Measurements from ENCODE around the gene IRF2. TPM values are rescaled to one million over a fixed set of nuclear protein-coding genes. Genes with fewer than 3 reads are reported as not detected.

The IRF2 gene
- polyA plus RNA-seq, 4 donors: 23.3 to 38.6 (median 32.7) TPM

DNA sequence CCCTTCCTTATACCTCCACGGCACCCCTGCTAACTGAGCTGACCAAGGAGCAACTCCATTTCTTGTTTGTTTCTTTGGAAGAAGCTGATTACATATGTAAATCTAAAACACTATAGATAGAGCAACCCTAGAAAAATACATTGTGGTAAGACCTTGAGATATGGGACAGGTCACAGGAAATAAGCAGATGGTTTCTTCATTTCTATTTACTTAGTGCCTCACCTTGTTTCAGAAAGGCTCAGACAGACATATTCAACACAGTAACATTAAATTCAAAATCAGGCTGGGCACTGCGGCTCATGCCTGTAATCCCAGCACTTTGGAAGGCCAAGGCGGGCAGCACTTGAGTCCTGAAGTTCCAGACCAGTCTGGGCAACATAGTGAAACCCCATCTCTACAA lies 47.3 kb downstream of the IRF2 start:
- no peak for DNase-seq
- Histone ChIP-seq H3K27ac (ENCODE audit: low read depth in 1 of 3, low read length in 2 of 3) (peak overlapping the region in 2 of 3 donors; percentile 17 to 30), H3K4me3 (ENCODE audit: low read depth in 1 of 3, low read length in 3 of 3) (no peak overlapping the region), H3K36me3 (ENCODE audit: control insufficient read depth in 3 of 3, insufficient read depth in 2 of 3, low read depth in 1 of 3, low read length in 3 of 3) (peaks cover 0 to 52% (median 15%) of the 10 kb centered on the region in 3 donors), H3K4me1 (ENCODE audit: control insufficient read depth in 3 of 3, insufficient read depth in 2 of 3, low read depth in 1 of 3, low read length in 2 of 3) (peaks cover 0 to 15% (median 6%) of the 10 kb centered on the region in 3 donors), H3K27me3 (ENCODE audit: control insufficient read depth in 3 of 3, insufficient read depth in 3 of 3, low read length in 3 of 3) (no peaks in the 10 kb centered on the region), H3K9me3 (ENCODE audit: control insufficient read depth in 2 of 2, insufficient read depth in 1 of 2, low read depth in 1 of 2, low read length in 1 of 2) (peaks cover 0 to 8% of the 10 kb centered on the region in 2 donors)
- no peak for FAIRE-seq
- 87 to 91% (median 91%) methylated on average over 3 of the region's 3 CpGs for WGBS, 3 donors

- Histone ChIP-seq H3K4me1 (ENCODE audit: control insufficient read depth in 3 of 3, insufficient read depth in 2 of 3, low read depth in 1 of 3, low read length in 2 of 3) (peaks cover 0 to 15% (median 11%) of the 10 kb centered on the region in 3 donors), H3K9me3 (ENCODE audit: control insufficient read depth in 2 of 2, insufficient read depth in 1 of 2, low read depth in 1 of 2, low read length in 1 of 2) (peaks cover 0 to 8% of the 10 kb centered on the region in 2 donors), H3K36me3 (ENCODE audit: control insufficient read depth in 3 of 3, insufficient read depth in 2 of 3, low read depth in 1 of 3, low read length in 3 of 3) (peaks cover 0 to 49% (median 17%) of the 10 kb centered on the region in 3 donors), H3K27me3 (ENCODE audit: control insufficient read depth in 3 of 3, insufficient read depth in 3 of 3, low read length in 3 of 3) (no peaks in the 10 kb centered on the region), H3K27ac (ENCODE audit: low read depth in 1 of 3, low read length in 2 of 3) (peak overlapping the region in 1 of 3 donors; percentile 8), H3K4me3 (ENCODE audit: low read depth in 1 of 3, low read length in 3 of 3) (no peak overlapping the region)
- 72 to 86% (median 82%) methylated on average over 17 of the region's 17 CpGs for WGBS, 3 donors
- FAIRE-seq (no peak), DNase-seq (no peak)
Measured at GRCh38 chr4:184424993-184425758, 49.2 kb downstream of the IRF2 start.

DNA sequence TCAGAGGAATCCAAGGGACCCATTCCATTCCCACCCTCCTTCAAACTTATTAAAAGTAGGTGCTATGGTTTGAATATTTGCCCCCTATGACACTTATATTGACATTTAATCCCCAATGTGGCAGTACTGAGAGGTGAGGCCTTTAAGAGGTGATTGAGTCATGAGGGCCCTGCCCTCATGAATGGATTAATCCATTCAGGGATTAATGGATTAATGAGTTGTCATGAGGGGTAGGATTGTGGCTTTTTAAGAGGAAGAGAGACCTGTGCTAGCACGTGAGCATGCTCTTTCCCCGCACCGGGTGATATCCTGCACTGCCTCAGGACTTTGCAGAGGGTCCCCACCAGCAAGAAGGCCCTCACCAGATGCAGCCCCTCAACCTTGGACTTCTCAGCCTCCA lies 50.1 kb downstream of the IRF2 start:
- 84 to 100% (median 90%) methylated on average over 3 of the region's 3 CpGs for WGBS, 3 donors
- Histone ChIP-seq H3K36me3 (ENCODE audit: control insufficient read depth in 3 of 3, insufficient read depth in 2 of 3, low read depth in 1 of 3, low read length in 3 of 3) (peaks cover 0 to 55% (median 17%) of the 10 kb centered on the region in 3 donors), H3K27me3 (ENCODE audit: control insufficient read depth in 3 of 3, insufficient read depth in 3 of 3, low read length in 3 of 3) (no peaks in the 10 kb centered on the region), H3K4me1 (ENCODE audit: control insufficient read depth in 3 of 3, insufficient read depth in 2 of 3, low read depth in 1 of 3, low read length in 2 of 3) (peaks cover 0 to 15% (median 11%) of the 10 kb centered on the region in 3 donors), H3K27ac (ENCODE audit: low read depth in 1 of 3, low read length in 2 of 3) (no peak overlapping the region), H3K4me3 (ENCODE audit: low read depth in 1 of 3, low read length in 3 of 3) (no peak overlapping the region), H3K9me3 (ENCODE audit: control insufficient read depth in 2 of 2, insufficient read depth in 1 of 2, low read depth in 1 of 2, low read length in 1 of 2) (peaks cover 0 to 8% of the 10 kb centered on the region in 2 donors)
- DNase-seq (no peak), FAIRE-seq (no peak)

DNA sequence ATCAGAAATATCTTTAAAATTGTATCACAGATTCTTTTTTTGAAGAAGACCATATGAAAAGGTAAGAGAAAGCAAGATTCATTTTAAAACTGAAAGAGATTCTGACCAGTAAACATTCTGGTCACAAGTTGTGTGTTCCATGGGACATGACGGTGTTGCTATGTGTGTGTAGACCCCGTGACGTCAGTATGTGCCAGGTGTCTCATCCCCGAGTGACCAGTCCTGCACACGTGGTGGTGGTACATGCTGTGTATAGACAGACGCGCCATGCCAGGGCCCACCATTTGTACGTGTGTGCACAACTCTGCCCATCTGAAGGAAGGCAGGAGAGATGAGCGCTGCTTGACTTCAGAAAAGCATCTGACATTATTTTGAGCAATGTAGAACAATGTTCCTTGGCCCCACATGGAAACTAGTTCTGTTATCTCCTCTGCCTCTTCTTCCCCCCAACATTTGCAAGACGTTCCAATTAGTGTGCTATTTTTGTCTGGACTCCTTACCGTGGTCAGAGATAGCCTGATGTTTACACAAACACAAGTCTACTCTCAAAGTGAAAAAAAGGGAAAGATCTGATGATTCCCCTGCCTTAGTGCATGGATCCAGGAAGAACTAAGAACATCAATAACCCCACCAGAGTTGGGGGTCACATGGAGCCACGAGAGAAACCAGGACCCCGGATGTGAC lies 51.2 kb downstream of the IRF2 start:
- FAIRE-seq: no peak
- no peak overlapping the region for H3K4me3 ChIP-seq (ENCODE audit: low read depth in 1 of 3, low read length in 3 of 3)
- WGBS, 3 donors: 77 to 87% (median 80%) methylated on average over 13 of the region's 13 CpGs
- peak overlapping the region in 1 of 3 donors; percentile 78 for H3K27ac ChIP-seq (ENCODE audit: low read depth in 1 of 3, low read length in 2 of 3)
- H3K9me3 ChIP-seq (ENCODE audit: control insufficient read depth in 2 of 2, insufficient read depth in 1 of 2, low read depth in 1 of 2, low read length in 1 of 2): peaks cover 0 to 8% of the 10 kb centered on the region in 2 donors
- peaks cover 9 to 47% (median 19%) of the 10 kb centered on the region in 3 donors for H3K36me3 ChIP-seq (ENCODE audit: control insufficient read depth in 3 of 3, insufficient read depth in 2 of 3, low read depth in 1 of 3, low read length in 3 of 3)
- DNase-seq: no peak
- no peaks in the 10 kb centered on the region for H3K27me3 ChIP-seq (ENCODE audit: control insufficient read depth in 3 of 3, insufficient read depth in 3 of 3, low read length in 3 of 3)
- peaks cover 3 to 17% (median 13%) of the 10 kb centered on the region in 3 donors for H3K4me1 ChIP-seq (ENCODE audit: control insufficient read depth in 3 of 3, insufficient read depth in 2 of 3, low read depth in 1 of 3, low read length in 2 of 3)

DNA sequence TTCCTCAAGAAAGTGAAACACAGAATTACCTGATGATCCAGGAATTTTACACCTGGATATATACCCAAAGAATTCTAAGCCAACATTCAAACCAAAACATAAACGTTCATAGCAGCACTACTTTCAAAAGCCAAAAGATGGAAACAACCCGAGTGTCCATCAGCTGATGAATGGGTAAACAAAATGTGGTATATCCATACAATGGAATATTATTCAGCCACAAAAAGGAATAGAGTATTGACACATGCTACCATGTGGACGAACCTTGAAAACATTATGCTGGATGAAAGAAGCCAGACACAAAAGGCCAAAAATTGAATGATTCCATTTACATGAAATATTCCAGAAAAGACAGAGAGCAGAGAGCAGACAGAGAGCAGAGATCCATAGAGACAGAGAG lies 52.0 kb downstream of the IRF2 start:
- peaks cover 5 to 23% (median 7%) of the 10 kb centered on the region in 3 donors for H3K4me1 ChIP-seq (ENCODE audit: control insufficient read depth in 3 of 3, insufficient read depth in 2 of 3, low read depth in 1 of 3, low read length in 2 of 3)
- no peak overlapping the region for H3K4me3 ChIP-seq (ENCODE audit: low read depth in 1 of 3, low read length in 3 of 3)
- H3K27ac ChIP-seq (ENCODE audit: low read depth in 1 of 3, low read length in 2 of 3): peak overlapping the region in 1 of 3 donors; percentile 57
- H3K27me3 ChIP-seq (ENCODE audit: control insufficient read depth in 3 of 3, insufficient read depth in 3 of 3, low read length in 3 of 3): no peaks in the 10 kb centered on the region
- peaks cover 0 to 8% of the 10 kb centered on the region in 2 donors for H3K9me3 ChIP-seq (ENCODE audit: control insufficient read depth in 2 of 2, insufficient read depth in 1 of 2, low read depth in 1 of 2, low read length in 1 of 2)
- peaks cover 9 to 51% (median 19%) of the 10 kb centered on the region in 3 donors for H3K36me3 ChIP-seq (ENCODE audit: control insufficient read depth in 3 of 3, insufficient read depth in 2 of 3, low read depth in 1 of 3, low read length in 3 of 3)
- FAIRE-seq: no peak
- 64 to 81% (median 80%) methylated on average over 3 of the region's 3 CpGs for WGBS, 3 donors
- no peak for DNase-seq

GRCh38 chr4:184421533-184422155 lies 52.7 kb downstream of the IRF2 start:
- 74 to 94% (median 82%) methylated on average over 11 of the region's 11 CpGs for WGBS, 3 donors
- H3K9me3 ChIP-seq (ENCODE audit: control insufficient read depth in 2 of 2, insufficient read depth in 1 of 2, low read depth in 1 of 2, low read length in 1 of 2): peaks cover 0 to 8% of the 10 kb centered on the region in 2 donors
- FAIRE-seq (no peak), DNase-seq (no peak)
- H3K27ac ChIP-seq (ENCODE audit: low read depth in 1 of 3, low read length in 2 of 3): peak overlapping the region in 1 of 3 donors; percentile 6
- H3K27me3 ChIP-seq (ENCODE audit: control insufficient read depth in 3 of 3, insufficient read depth in 3 of 3, low read length in 3 of 3): no peaks in the 10 kb centered on the region
- no peak overlapping the region for H3K4me3 ChIP-seq (ENCODE audit: low read depth in 1 of 3, low read length in 3 of 3)
- peaks cover 5 to 23% (median 7%) of the 10 kb centered on the region in 3 donors for H3K4me1 ChIP-seq (ENCODE audit: control insufficient read depth in 3 of 3, insufficient read depth in 2 of 3, low read depth in 1 of 3, low read length in 2 of 3)
- H3K36me3 ChIP-seq (ENCODE audit: control insufficient read depth in 3 of 3, insufficient read depth in 2 of 3, low read depth in 1 of 3, low read length in 3 of 3): peaks cover 9 to 46% (median 15%) of the 10 kb centered on the region in 3 donors

GRCh38 chr4:184420881-184421416 lies 53.4 kb downstream of the IRF2 start:
- peak overlapping the region in 2 of 3 donors; percentile 24 to 75 for H3K27ac ChIP-seq (ENCODE audit: low read depth in 1 of 3, low read length in 2 of 3)
- H3K4me1 ChIP-seq (ENCODE audit: control insufficient read depth in 3 of 3, insufficient read depth in 2 of 3, low read depth in 1 of 3, low read length in 2 of 3): peaks cover 5 to 23% (median 7%) of the 10 kb centered on the region in 3 donors
- H3K4me3 ChIP-seq (ENCODE audit: low read depth in 1 of 3, low read length in 3 of 3): no peak overlapping the region
- H3K36me3 ChIP-seq (ENCODE audit: control insufficient read depth in 3 of 3, insufficient read depth in 2 of 3, low read depth in 1 of 3, low read length in 3 of 3): peaks cover 9 to 44% (median 12%) of the 10 kb centered on the region in 3 donors
- H3K9me3 ChIP-seq (ENCODE audit: control insufficient read depth in 2 of 2, insufficient read depth in 1 of 2, low read depth in 1 of 2, low read length in 1 of 2): peaks cover 0 to 8% of the 10 kb centered on the region in 2 donors
- FAIRE-seq (no peak), DNase-seq (no peak)
- H3K27me3 ChIP-seq (ENCODE audit: control insufficient read depth in 3 of 3, insufficient read depth in 3 of 3, low read length in 3 of 3): no peaks in the 10 kb centered on the region
- WGBS, 3 donors: 60 to 88% (median 62%) methylated on average over 5 of the region's 5 CpGs

GRCh38 chr4:184420402-184420801 lies 53.9 kb downstream of the IRF2 start:
- Histone ChIP-seq H3K36me3 (ENCODE audit: control insufficient read depth in 3 of 3, insufficient read depth in 2 of 3, low read depth in 1 of 3, low read length in 3 of 3) (peaks cover 9 to 43% (median 10%) of the 10 kb centered on the region in 3 donors), H3K4me1 (ENCODE audit: control insufficient read depth in 3 of 3, insufficient read depth in 2 of 3, low read depth in 1 of 3, low read length in 2 of 3) (peaks cover 5 to 23% (median 5%) of the 10 kb centered on the region in 3 donors), H3K27ac (ENCODE audit: low read depth in 1 of 3, low read length in 2 of 3) (peak overlapping the region in 2 of 3 donors; percentile 24 to 75), H3K9me3 (ENCODE audit: control insufficient read depth in 2 of 2, insufficient read depth in 1 of 2, low read depth in 1 of 2, low read length in 1 of 2) (peaks cover 0 to 8% of the 10 kb centered on the region in 2 donors), H3K27me3 (ENCODE audit: control insufficient read depth in 3 of 3, insufficient read depth in 3 of 3, low read length in 3 of 3) (no peaks in the 10 kb centered on the region), H3K4me3 (ENCODE audit: low read depth in 1 of 3, low read length in 3 of 3) (no peak overlapping the region)
- DNase-seq: no peak
- no peak for FAIRE-seq
- WGBS, 3 donors: 78 to 82% (median 79%) methylated on average over 5 of the region's 5 CpGs

Data from small intestine (tissue), 7 donors.